CD4-positive, alpha-beta T cell treated with Interferon alpha-2 for 1 hour (primary cell): Measurements from ENCODE around the gene SORL1-AS1.

Experiments
- DNase-seq, 2 donors: peaks; one replicate each; pipeline ENCODE4 v3.0.0-alpha.2; 2020 to 2022

Gene SORL1-AS1

GRCh38 chr11:121452609-121453150, at the start of gene SORL1-AS1:
SORL1-AS1 (minus strand) TSS chr11:121452967.
- DNase-seq: peak; percentile 59 to 79

- no peak for DNase-seq
Observed at GRCh38 chr11:121500717-121501116, 48.0 kb upstream of the SORL1-AS1 start.

GRCh38 chr11:121500275-121500674, 47.5 kb upstream of the SORL1-AS1 start:
- no peak for DNase-seq

- DNase-seq: no peak
Observed at GRCh38 chr11:121499405-121499804, 46.6 kb upstream of the SORL1-AS1 start.

- DNase-seq: no peak
Observed at GRCh38 chr11:121497176-121497998, 44.6 kb upstream of the SORL1-AS1 start.

- DNase-seq: peak in 1 of 2 donors; percentile 27
Observed at GRCh38 chr11:121494355-121495099, 41.8 kb upstream of the SORL1-AS1 start.

GRCh38 chr11:121489823-121490222, 37.1 kb upstream of the SORL1-AS1 start:
- DNase-seq: no peak

GRCh38 chr11:121488641-121489040, 35.9 kb upstream of the SORL1-AS1 start:
- DNase-seq: no peak

- DNase-seq: no peak
Observed at GRCh38 chr11:121488170-121488569, 35.4 kb upstream of the SORL1-AS1 start.

GRCh38 chr11:121487191-121487590, 34.4 kb upstream of the SORL1-AS1 start:
- DNase-seq: no peak

- no peak for DNase-seq
Observed at GRCh38 chr11:121486054-121486453, 33.3 kb upstream of the SORL1-AS1 start.

- DNase-seq: peak in 1 of 2 donors; percentile 17
Observed at GRCh38 chr11:121485216-121485615, 32.4 kb upstream of the SORL1-AS1 start.

- peak in 1 of 2 donors; percentile 11 for DNase-seq
Observed at GRCh38 chr11:121483805-121484480, 31.2 kb upstream of the SORL1-AS1 start.

GRCh38 chr11:121482231-121483129, 29.7 kb upstream of the SORL1-AS1 start:
- DNase-seq: peak; percentile 64 to 77

GRCh38 chr11:121481484-121482230, 28.9 kb upstream of the SORL1-AS1 start:
- peak; percentile 62 to 84 for DNase-seq

- no peak for DNase-seq
Observed at GRCh38 chr11:121479698-121480238, 27.0 kb upstream of the SORL1-AS1 start.

GRCh38 chr11:121478895-121479697, 26.3 kb upstream of the SORL1-AS1 start:
- no peak for DNase-seq

- no peak for DNase-seq
Observed at GRCh38 chr11:121478226-121478894, 25.6 kb upstream of the SORL1-AS1 start.

GRCh38 chr11:121476379-121477032, 23.7 kb upstream of the SORL1-AS1 start:
- no peak for DNase-seq
